H9 (cell line): ENCODE data around the gene NDUFC2. TPM values are rescaled to one million over a fixed set of nuclear protein-coding genes. Genes with fewer than 3 reads are reported as not detected.

Source experiments
- DNase-seq: peaks from one replicate; pipeline ENCODE4 v3.0.0-alpha.2; 2017
- H2AFZ ChIP-seq: one replicate; pipeline ENCODE4 v1.6.1; 2013; ENCODE audit warnings: mild to moderate bottlenecking, low read length, control low read depth, moderate library complexity
- H2AK5ac ChIP-seq: 2 replicates; pipeline ENCODE4 v1.6.1; 2013; ENCODE audit warnings: low read length, control low read depth, mixed read lengths; ENCODE audit not compliant: insufficient read length
- H2BK120ac ChIP-seq: one replicate; pipeline ENCODE4 v1.6.1; 2013; ENCODE audit warnings: low read depth, mild to moderate bottlenecking, low read length, control low read depth, inconsistent platforms; ENCODE audit not compliant: poor library complexity, severe bottlenecking
- H2BK12ac ChIP-seq: 2 replicates; pipeline ENCODE4 v1.6.1; 2013; ENCODE audit warnings: low read length, control low read depth, mixed read lengths, low read depth; ENCODE audit not compliant: insufficient read length
- H2BK15ac ChIP-seq: 2 replicates; pipeline ENCODE4 v1.6.1; 2013; ENCODE audit warnings: low read depth, low read length, control low read depth
- H2BK20ac ChIP-seq: one replicate; pipeline ENCODE4 v1.6.1; 2013; ENCODE audit warnings: low read depth, mild to moderate bottlenecking, low read length, control low read depth, inconsistent platforms; ENCODE audit not compliant: poor library complexity, severe bottlenecking
- H2BK5ac ChIP-seq: 2 replicates; pipeline ENCODE4 v1.6.1; 2013; ENCODE audit warnings: low read length, control low read depth, mixed read lengths; ENCODE audit not compliant: insufficient read length
- H3K14ac ChIP-seq: 2 replicates; pipeline ENCODE4 v1.6.1; 2013; ENCODE audit warnings: low read length, control low read depth; ENCODE audit not compliant: insufficient read depth
- H3K18ac ChIP-seq: 2 replicates; pipeline ENCODE4 v1.6.1; 2013; ENCODE audit warnings: low read depth, mild to moderate bottlenecking, mixed read lengths, low read length, control low read depth; ENCODE audit not compliant: insufficient read length
- H3K23ac ChIP-seq: 2 replicates; pipeline ENCODE4 v1.6.1; 2013; ENCODE audit warnings: low read length, control low read depth, mixed read lengths, low read depth; ENCODE audit not compliant: insufficient read length
- H3K23me2 ChIP-seq: 2 replicates; pipeline ENCODE4 v1.6.1; 2013; ENCODE audit warnings: low read depth, mild to moderate bottlenecking, mixed read lengths, low read length, control low read depth; ENCODE audit not compliant: insufficient read length, poor library complexity, severe bottlenecking
- H3K27ac ChIP-seq: 2 replicates; pipeline ENCODE4 v1.5.1; 2013; ENCODE audit warnings: low read length, control low read depth, mixed read lengths, low read depth; ENCODE audit not compliant: insufficient read length
- H3K27me3 ChIP-seq: 2 replicates; pipeline ENCODE4 v1.6.1; 2013; ENCODE audit warnings: low read length, control low read depth, inconsistent platforms; ENCODE audit not compliant: insufficient read depth
- H3K4ac ChIP-seq: 2 replicates; pipeline ENCODE4 v1.6.1; 2013; ENCODE audit warnings: low read depth, mild to moderate bottlenecking, control low read depth, inconsistent platforms, low read length, moderate library complexity
- H3K4me1 ChIP-seq: 2 replicates; pipeline ENCODE4 v1.6.1; 2013; ENCODE audit warnings: low read length, control low read depth, inconsistent platforms; ENCODE audit not compliant: insufficient read depth
- H3K4me2 ChIP-seq: 2 replicates; pipeline ENCODE4 v1.6.1; 2013; ENCODE audit warnings: low read length, control low read depth, mixed read lengths; ENCODE audit not compliant: insufficient read length, insufficient read depth
- H3K56ac ChIP-seq: 2 replicates; pipeline ENCODE4 v1.6.1; 2013; ENCODE audit warnings: low read depth, mild to moderate bottlenecking, mixed read lengths, low read length, control low read depth; ENCODE audit not compliant: insufficient read length
- H3K79me1 ChIP-seq: 2 replicates; pipeline ENCODE4 v1.6.1; 2013; ENCODE audit warnings: low read depth, mild to moderate bottlenecking, moderate library complexity, low read length, control low read depth, inconsistent platforms; ENCODE audit not compliant: insufficient read depth, poor library complexity, severe bottlenecking
- H3K79me2 ChIP-seq: 2 replicates; pipeline ENCODE4 v1.6.1; 2013; ENCODE audit warnings: low read length, control low read depth, inconsistent platforms; ENCODE audit not compliant: insufficient read depth
- H3K9ac ChIP-seq: 2 replicates; pipeline ENCODE4 v1.6.1; 2013; ENCODE audit warnings: low read length, control low read depth, mixed read lengths; ENCODE audit not compliant: insufficient read length; ENCODE audit errors: extremely low read depth
- H3K9me3 ChIP-seq: one replicate; pipeline ENCODE4 v1.6.1; 2013; ENCODE audit warnings: low read depth, low read length, inconsistent platforms; ENCODE audit not compliant: control insufficient read depth
- H3T11ph ChIP-seq: one replicate; pipeline ENCODE4 v1.6.1; 2013; ENCODE audit warnings: mild to moderate bottlenecking, low read length, control low read depth, inconsistent platforms
- H4K20me1 ChIP-seq: one replicate; pipeline ENCODE4 v1.6.1; 2013; ENCODE audit not compliant: control insufficient read depth, insufficient read length, insufficient read depth
- H4K5ac ChIP-seq: 2 replicates; pipeline ENCODE4 v1.6.1; 2013; ENCODE audit warnings: low read depth, mild to moderate bottlenecking, mixed read lengths, low read length, control low read depth; ENCODE audit not compliant: insufficient read length
- H4K8ac ChIP-seq: replicated peaks from 2 replicates; pipeline ENCODE4 v1.6.1; 2013; ENCODE audit warnings: low read length, control low read depth, mixed read lengths, low read depth; ENCODE audit not compliant: insufficient read length
- H4K91ac ChIP-seq: 2 replicates; pipeline ENCODE4 v1.6.1; 2013; ENCODE audit warnings: low read depth, mild to moderate bottlenecking, moderate library complexity, mixed read lengths, low read length, control low read depth; ENCODE audit not compliant: insufficient read length
- H3K27ac Mint-ChIP-seq, 3 experiments: 2 replicates in 2 of 3; 3 replicates in 1 of 3; pipeline ENCODE4 v1.8.0; 2020 to 2021; ENCODE audit warnings: mixed read lengths in 3 of 3, mild to moderate bottlenecking in 1 of 3, moderate library complexity in 1 of 3
- H3K27me3 Mint-ChIP-seq: 2 replicates; pipeline ENCODE4 v1.8.0; 2021; ENCODE audit warnings: low read depth, mild to moderate bottlenecking, moderate library complexity, mixed read lengths
- H3K36me3 Mint-ChIP-seq, 3 experiments: 2 replicates in 2 of 3; 3 replicates in 1 of 3; pipeline ENCODE4 v1.8.0; 2020 to 2021; ENCODE audit warnings: low read depth in 3 of 3, mixed read lengths in 3 of 3; ENCODE audit not compliant: insufficient read depth in 1 of 3
- H3K4me1 Mint-ChIP-seq, 2 experiments: 2 replicates each; pipeline ENCODE4 v1.8.0; 2020; ENCODE audit warnings: mixed read lengths in 2 of 2
- H3K4me3 Mint-ChIP-seq, 2 experiments: 2 replicates in 1 of 2; 3 replicates in 1 of 2; pipeline ENCODE4 v1.8.0; 2020 to 2021; ENCODE audit warnings: mild to moderate bottlenecking in 2 of 2, mixed read lengths in 2 of 2, moderate library complexity in 1 of 2
- H3K9me3 Mint-ChIP-seq, 2 experiments: 2 replicates in 1 of 2; 3 replicates in 1 of 2; pipeline ENCODE4 v1.8.0; 2020; ENCODE audit warnings: mild to moderate bottlenecking in 2 of 2, mixed read lengths in 2 of 2, moderate library complexity in 1 of 2
- CTCF ChIP-seq: fragments of 200-600 bp; sonication (generic); conservative IDR thresholded peaks from 3 replicates; pipeline ENCODE4 v1.8.0; 2021; ENCODE audit warnings: antibody characterized with exemption, mild to moderate bottlenecking
- WGBS: extraction: QIAGEN DNeasy Blood & Tissue Kit; methylation state at CpG from one replicate; pipeline ENCODE4 v1.1.7; 2013; ENCODE audit warnings: missing lambda C conversion rate, low lambda C conversion rate, mixed read lengths; ENCODE audit not compliant: insufficient read length; ENCODE audit errors: extremely low coverage; 5-methylcytosine and 5-hydroxymethylcytosine counted together
- total RNA-seq: library from RNA; stranded (reverse); gene quantifications from 2 replicates; pipeline ENCODE4 v1.2.1, GENCODE V29; 2021

The NDUFC2 gene
- total RNA-seq, 1 experiment from 2014 or later = 247 TPM

- Histone ChIP-seq H3K23me2 (peaks cover 2% of the 10 kb centered on the region), H3K27me3 (no peaks in the 10 kb centered on the region), H2BK20ac (no peak overlapping the region), H3K79me2 (no peaks in the 10 kb centered on the region), H3K23ac (no peak overlapping the region), H2BK15ac (no peak overlapping the region), H3K56ac (no peak overlapping the region), H3K27ac (no peak overlapping the region), H3K4me1 (no peaks in the 10 kb centered on the region), H4K8ac (no peak overlapping the region), H2AK5ac (no peak overlapping the region), H3K18ac (no peak overlapping the region), H3K4ac (no peak overlapping the region), H2BK120ac (no peak overlapping the region), H3T11ph (no peak overlapping the region), H3K9ac (no peak overlapping the region), H3K14ac (no peak overlapping the region), H4K91ac (no peak overlapping the region), H4K5ac (no peak overlapping the region), H2AFZ (no peak overlapping the region), H3K4me2 (no peak overlapping the region), H3K9me3 (no peaks in the 10 kb centered on the region), H3K79me1 (no peaks in the 10 kb centered on the region), H2BK12ac (no peak overlapping the region), H4K20me1 (no peaks in the 10 kb centered on the region), H2BK5ac (no peak overlapping the region)
- Mint-ChIP-seq H3K9me3 (no peaks in the 10 kb centered on the region; a peak in 1 of 5 replicates), H3K4me3 (no peak overlapping the region), H3K36me3 (no peaks in the 10 kb centered on the region), H3K27ac (no peak overlapping the region), H3K27me3 (no peaks in the 10 kb centered on the region), H3K4me1 (peaks cover 13 to 24% of the 10 kb centered on the region in 2 experiments)
- DNase-seq = no peak
- no peak for TF ChIP-seq CTCF
- no CpG with 5 or more reads among the region's 8 CpGs for WGBS
These were observed 40.9 kb downstream of the NDUFC2 start for GRCh38 chr11:78038697-78039313.
